Neural crest cell (in vitro differentiated cells): ENCODE results near the gene FLNC. TPM values are rescaled to one million over a fixed set of nuclear protein-coding genes. Genes with fewer than 3 reads are reported as not detected.
A peak's percentile ranks its signal among the peaks of the same experiment; 100 is the strongest.

Experiments
- DNase-seq: peaks from one replicate; pipeline ENCODE4 v3.0.0; 2021; ENCODE audit warnings: low read depth, mixed read lengths, low spot score
- H3K27ac Mint-ChIP-seq: one replicate; pipeline ENCODE4 v1.8.0; 2021; ENCODE audit warnings: mild to moderate bottlenecking, mixed read lengths; ENCODE audit not compliant: unreplicated experiment
- H3K27me3 Mint-ChIP-seq: 2 replicates; pipeline ENCODE4 v1.8.0; 2021; ENCODE audit warnings: low read depth, mild to moderate bottlenecking, mixed read lengths
- H3K36me3 Mint-ChIP-seq: 2 replicates; pipeline ENCODE4 v1.8.0; 2021; ENCODE audit warnings: low read depth, mild to moderate bottlenecking, mixed read lengths
- H3K4me1 Mint-ChIP-seq: 2 replicates; pipeline ENCODE4 v1.8.0; 2021; ENCODE audit warnings: mixed read lengths
- H3K4me3 Mint-ChIP-seq: one replicate; pipeline ENCODE4 v1.8.0; 2021; ENCODE audit warnings: mild to moderate bottlenecking, mixed read lengths
- H3K9me3 Mint-ChIP-seq: 2 replicates; pipeline ENCODE4 v1.8.0; 2021; ENCODE audit warnings: mixed read lengths
- total RNA-seq: library from RNA; stranded (reverse); gene quantifications from 2 replicates; pipeline ENCODE4 v1.2.1, GENCODE V29; 2021
- TF ChIP-seq, protein P1 (sequence below): fragments of 200-600 bp; sonication (generic); conservative IDR thresholded peaks from 2 replicates; pipeline ENCODE4 v1.5.0; 2021; ENCODE audit warnings: antibody characterized with exemption, mild to moderate bottlenecking

Gene FLNC
- total RNA-seq, 1 donor from 2014 or later = 5.6 TPM

DNA sequence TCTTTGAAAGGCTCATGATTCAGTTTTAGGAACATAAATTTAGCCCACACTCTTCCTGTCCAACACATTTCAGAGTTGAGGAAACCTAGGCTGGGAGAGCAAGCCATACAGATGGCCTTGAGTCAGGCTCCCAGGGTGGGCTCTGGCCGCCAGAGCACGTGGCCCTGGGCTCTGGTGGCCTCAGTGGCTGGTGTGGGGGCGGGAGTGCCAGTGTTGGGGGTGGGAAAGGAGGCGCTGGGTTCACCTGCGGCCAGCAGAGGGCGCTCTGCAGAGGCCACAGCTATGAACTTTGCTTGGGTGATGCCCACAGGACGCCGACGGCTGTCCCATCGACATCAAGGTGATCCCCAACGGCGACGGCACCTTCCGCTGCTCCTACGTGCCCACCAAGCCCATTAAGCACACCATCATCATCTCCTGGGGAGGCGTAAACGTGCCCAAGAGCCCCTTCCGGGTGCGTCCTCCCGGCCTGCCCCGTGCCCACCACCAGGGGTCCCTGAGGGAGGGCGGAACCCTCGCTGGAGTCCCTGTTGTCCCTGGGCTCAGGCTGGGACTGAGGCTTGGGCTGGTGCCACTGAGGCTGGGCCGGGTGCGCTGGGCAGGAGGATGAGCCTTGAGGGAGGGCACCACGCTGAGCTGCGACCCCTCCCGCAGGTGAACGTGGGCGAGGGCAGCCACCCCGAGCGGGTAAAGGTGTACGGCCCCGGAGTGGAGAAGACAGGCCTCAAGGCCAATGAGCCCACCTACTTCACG, 11.9 kb downstream of the FLNC start:
- Mint-ChIP-seq H3K4me1 (no peaks in the 10 kb centered on the region), H3K4me3 (no peak overlapping the region), H3K27me3 (no peaks in the 10 kb centered on the region), H3K36me3 (no peaks in the 10 kb centered on the region), H3K27ac (no peak overlapping the region), H3K9me3 (no peaks in the 10 kb centered on the region)
- no peak for DNase-seq
- TF ChIP-seq, protein P1, sequence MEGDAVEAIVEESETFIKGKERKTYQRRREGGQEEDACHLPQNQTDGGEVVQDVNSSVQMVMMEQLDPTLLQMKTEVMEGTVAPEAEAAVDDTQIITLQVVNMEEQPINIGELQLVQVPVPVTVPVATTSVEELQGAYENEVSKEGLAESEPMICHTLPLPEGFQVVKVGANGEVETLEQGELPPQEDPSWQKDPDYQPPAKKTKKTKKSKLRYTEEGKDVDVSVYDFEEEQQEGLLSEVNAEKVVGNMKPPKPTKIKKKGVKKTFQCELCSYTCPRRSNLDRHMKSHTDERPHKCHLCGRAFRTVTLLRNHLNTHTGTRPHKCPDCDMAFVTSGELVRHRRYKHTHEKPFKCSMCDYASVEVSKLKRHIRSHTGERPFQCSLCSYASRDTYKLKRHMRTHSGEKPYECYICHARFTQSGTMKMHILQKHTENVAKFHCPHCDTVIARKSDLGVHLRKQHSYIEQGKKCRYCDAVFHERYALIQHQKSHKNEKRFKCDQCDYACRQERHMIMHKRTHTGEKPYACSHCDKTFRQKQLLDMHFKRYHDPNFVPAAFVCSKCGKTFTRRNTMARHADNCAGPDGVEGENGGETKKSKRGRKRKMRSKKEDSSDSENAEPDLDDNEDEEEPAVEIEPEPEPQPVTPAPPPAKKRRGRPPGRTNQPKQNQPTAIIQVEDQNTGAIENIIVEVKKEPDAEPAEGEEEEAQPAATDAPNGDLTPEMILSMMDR = peak; percentile 68

DNA sequence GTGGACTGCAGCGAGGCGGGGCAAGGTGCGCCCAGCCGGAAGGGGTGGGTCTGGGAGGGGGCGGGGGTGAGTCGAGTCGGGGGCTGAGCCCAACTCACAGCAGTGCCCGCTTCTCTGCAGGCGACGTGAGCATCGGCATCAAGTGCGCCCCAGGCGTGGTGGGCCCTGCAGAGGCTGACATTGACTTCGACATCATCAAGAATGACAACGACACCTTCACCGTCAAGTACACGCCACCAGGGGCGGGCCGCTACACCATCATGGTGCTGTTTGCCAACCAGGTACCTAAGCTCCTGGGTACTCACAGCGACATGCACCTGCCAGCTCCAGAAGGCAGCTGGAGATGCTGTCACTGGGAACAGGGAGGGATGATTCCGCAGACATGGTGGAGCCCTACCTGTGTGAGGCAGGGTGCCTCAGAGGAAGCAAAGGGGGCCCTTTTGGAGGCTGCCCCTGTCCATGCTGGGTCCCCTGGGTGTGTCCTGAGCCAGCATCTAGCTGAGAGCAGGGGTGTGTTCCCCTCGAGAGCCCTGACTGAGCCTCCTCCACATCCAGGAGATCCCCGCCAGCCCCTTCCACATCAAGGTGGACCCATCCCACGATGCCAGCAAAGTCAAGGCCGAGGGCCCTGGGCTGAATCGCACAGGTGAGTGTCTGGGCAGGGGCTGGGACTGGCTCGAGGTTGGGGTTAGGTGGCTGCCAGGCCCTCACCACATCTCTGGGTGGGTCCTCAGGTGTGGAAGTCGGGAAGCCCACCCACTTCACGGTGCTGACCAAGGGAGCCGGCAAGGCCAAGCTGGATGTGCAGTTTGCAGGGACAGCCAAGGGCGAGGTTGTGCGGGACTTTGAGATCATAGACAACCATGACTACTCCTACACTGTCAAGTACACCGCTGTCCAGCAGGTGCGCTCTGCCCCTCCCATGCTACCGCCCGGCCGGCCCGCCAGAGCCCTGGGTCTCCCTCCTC, 12.8 kb downstream of the FLNC start:
- no peak overlapping the region for H3K4me3 Mint-ChIP-seq
- H3K4me1 Mint-ChIP-seq = no peaks in the 10 kb centered on the region
- H3K27me3 Mint-ChIP-seq = no peaks in the 10 kb centered on the region
- no peaks in the 10 kb centered on the region for H3K9me3 Mint-ChIP-seq
- H3K36me3 Mint-ChIP-seq = no peaks in the 10 kb centered on the region
- TF ChIP-seq, protein P1 = no peak
- no peak for DNase-seq
- no peak overlapping the region for H3K27ac Mint-ChIP-seq

GRCh38 chr7:128843938-128844621, 13.9 kb downstream of the FLNC start:
- TF ChIP-seq, protein P1 = no peak
- H3K4me3 Mint-ChIP-seq = no peak overlapping the region

DNA sequence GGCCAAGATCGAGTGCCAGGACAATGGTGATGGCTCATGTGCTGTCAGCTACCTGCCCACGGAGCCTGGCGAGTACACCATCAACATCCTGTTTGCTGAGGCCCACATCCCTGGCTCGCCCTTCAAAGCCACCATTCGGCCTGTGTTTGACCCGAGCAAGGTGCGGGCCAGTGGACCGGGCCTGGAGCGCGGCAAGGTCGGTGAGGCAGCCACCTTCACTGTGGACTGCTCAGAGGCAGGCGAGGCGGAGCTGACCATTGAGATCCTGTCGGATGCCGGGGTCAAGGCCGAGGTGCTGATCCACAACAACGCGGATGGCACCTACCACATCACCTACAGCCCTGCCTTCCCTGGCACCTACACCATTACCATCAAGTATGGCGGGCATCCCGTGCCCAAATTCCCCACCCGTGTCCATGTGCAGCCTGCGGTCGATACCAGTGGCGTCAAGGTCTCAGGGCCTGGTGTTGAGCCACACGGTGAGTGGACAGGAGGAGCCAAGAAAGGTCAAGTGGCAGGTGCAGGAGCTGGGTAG, 14.6 kb downstream of the FLNC start:
- no peak overlapping the region for H3K27ac Mint-ChIP-seq
- DNase-seq = no peak
- H3K4me1 Mint-ChIP-seq = no peaks in the 10 kb centered on the region
- no peak overlapping the region for H3K4me3 Mint-ChIP-seq
- no peaks in the 10 kb centered on the region for H3K9me3 Mint-ChIP-seq
- TF ChIP-seq, protein P1 = no peak
- no peaks in the 10 kb centered on the region for H3K27me3 Mint-ChIP-seq
- no peaks in the 10 kb centered on the region for H3K36me3 Mint-ChIP-seq

More at GRCh38 chr7:128843938-128844621, 13.9 kb downstream of the FLNC start:
- no peak for DNase-seq
- Mint-ChIP-seq H3K4me1 (no peaks in the 10 kb centered on the region), H3K9me3 (no peaks in the 10 kb centered on the region), H3K27me3 (no peaks in the 10 kb centered on the region), H3K36me3 (no peaks in the 10 kb centered on the region), H3K27ac (no peak overlapping the region)

DNA sequence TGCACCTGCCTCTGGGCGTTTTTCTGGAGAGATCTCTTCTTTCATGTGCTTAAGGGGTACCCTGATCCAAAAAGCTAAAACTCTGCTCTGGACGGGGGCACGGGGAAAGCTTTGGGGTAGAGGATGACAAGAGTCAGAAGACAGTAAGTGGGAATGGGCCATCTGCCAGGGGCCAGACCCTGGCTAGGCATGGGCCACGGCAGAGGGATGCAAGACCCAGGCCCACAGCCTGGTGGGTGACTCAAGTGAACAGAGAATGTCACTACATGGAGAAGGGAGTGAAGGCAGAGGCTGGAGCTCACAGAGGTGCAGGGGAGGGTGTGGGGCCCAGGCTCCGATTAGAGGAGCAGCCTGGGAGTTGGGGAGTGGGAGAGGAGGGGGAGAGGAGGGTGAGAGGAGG, 15.3 kb downstream of the FLNC start:
- Mint-ChIP-seq H3K4me3 (no peak overlapping the region), H3K9me3 (no peaks in the 10 kb centered on the region), H3K4me1 (no peaks in the 10 kb centered on the region), H3K27me3 (no peaks in the 10 kb centered on the region), H3K27ac (no peak overlapping the region), H3K36me3 (no peaks in the 10 kb centered on the region)
- TF ChIP-seq, protein P1 = no peak
- no peak for DNase-seq
